ENCODE measurements around the gene N4BP2L2. TPM values are rescaled to one million over a fixed set of nuclear protein-coding genes. Genes with fewer than 3 reads are reported as not detected.

Gene N4BP2L2
- total RNA-seq, 1 experiment from 2014 or later, result 61.4 TPM

DNA sequence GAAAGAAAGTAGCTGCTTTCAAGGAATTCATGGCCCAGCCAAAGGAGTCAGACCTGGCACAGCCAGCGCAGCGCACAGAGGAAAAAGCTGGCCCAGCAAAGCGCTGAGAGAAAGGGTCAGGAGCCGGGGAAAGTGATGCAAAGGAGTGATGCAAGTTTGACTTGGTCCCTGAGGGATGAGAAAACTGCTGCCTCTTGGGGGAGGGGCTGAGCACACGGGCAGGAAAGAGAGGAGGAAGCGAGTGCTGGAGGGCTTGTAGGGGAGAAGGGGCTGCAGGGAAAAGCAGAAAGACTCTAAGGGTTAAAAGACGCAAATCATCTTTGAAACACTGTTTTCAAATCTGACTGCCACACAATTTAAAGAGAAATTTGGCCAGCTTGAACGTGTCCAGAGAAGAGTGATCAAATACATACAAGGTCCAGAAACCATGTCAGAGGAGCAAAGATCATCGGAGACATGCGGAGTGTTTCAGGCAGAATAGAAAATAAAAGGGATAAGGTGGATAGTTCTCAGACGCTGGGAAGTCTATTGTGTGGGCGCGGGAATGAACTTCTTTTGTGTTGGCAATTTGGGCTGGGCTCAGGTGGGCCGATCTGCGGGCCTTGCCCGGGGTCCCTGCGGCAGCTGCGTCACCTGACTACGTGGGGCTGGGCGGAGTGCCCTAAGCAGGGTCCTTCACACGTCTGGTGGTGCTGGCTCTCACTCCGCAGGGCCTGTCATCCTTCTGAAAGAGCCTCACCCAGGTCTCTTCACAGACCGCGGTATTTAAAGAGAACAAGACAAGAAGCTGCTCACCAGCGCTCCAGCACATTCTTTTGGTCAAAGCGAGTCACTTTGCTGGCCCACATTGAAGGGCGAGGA, 128.8 kb downstream of the N4BP2L2 start:
- Histone ChIP-seq H3K4ac (ENCODE audit: low read depth, low read length) (no peak overlapping the region), H2BK12ac (ENCODE audit: insufficient read length, low read depth, low read length) (no peak overlapping the region), H3T11ph (ENCODE audit: low read length) (no peak overlapping the region), H4K5ac (ENCODE audit: insufficient read length, low read depth, low read length) (no peak overlapping the region), H3K4me2 (ENCODE audit: insufficient read depth, insufficient read length, low read length) (peak overlapping the region; percentile 88), H2AFZ (ENCODE audit: low read length) (peak overlapping the region; percentile 45), H3K23me2 (ENCODE audit: insufficient read length, low read depth, low read length, poor library complexity, severe bottlenecking) (peaks cover 5% of the 10 kb centered on the region), H4K91ac (ENCODE audit: insufficient read length, low read depth, low read length) (no peak overlapping the region), H3K4me1 (ENCODE audit: insufficient read depth, low read length) (no peaks in the 10 kb centered on the region; the same call in 1 of the 2 replicates), H3K27ac (ENCODE audit: insufficient read length, low read depth, low read length) (no peak overlapping the region), H3K23ac (ENCODE audit: insufficient read length, low read depth, low read length) (no peak overlapping the region), H4K8ac (replicated peaks; ENCODE audit: insufficient read length, low read depth, low read length) (no peak overlapping the region), H3K79me2 (ENCODE audit: insufficient read depth, low read length) (no peaks in the 10 kb centered on the region), H2BK5ac (ENCODE audit: insufficient read length, low read length) (no peak overlapping the region), H2AK5ac (ENCODE audit: insufficient read length, low read length) (no peak overlapping the region), H2BK120ac (ENCODE audit: low read depth, low read length, poor library complexity, severe bottlenecking) (no peak overlapping the region), H3K14ac (ENCODE audit: insufficient read depth, low read length) (no peak overlapping the region), H4K20me1 (ENCODE audit: control insufficient read depth, insufficient read depth, insufficient read length) (no peaks in the 10 kb centered on the region), H3K9me3 (ENCODE audit: control insufficient read depth, low read depth, low read length) (no peaks in the 10 kb centered on the region), H3K9ac (ENCODE audit: extremely low read depth, insufficient read length, low read length) (no peak overlapping the region), H3K18ac (ENCODE audit: insufficient read length, low read depth, low read length) (peak overlapping the region; percentile 29), H3K79me1 (ENCODE audit: insufficient read depth, low read depth, low read length, poor library complexity, severe bottlenecking) (no peaks in the 10 kb centered on the region), H2BK15ac (ENCODE audit: low read depth, low read length) (no peak overlapping the region), H3K27me3 (ENCODE audit: insufficient read depth, low read length) (no peaks in the 10 kb centered on the region), H3K56ac (ENCODE audit: insufficient read length, low read depth, low read length) (no peak overlapping the region), H2BK20ac (ENCODE audit: low read depth, low read length, poor library complexity, severe bottlenecking) (no peak overlapping the region)
- no peak for TF ChIP-seq CTCF (conservative IDR thresholded peaks at IDR 0.05)
- DNase-seq, result peak; percentile 83
- peak overlapping the region; percentile 66 to 78 for H3K4me3 Mint-ChIP-seq
- peaks cover 17% of the 10 kb centered on the region for H3K27me3 Mint-ChIP-seq (ENCODE audit: low read depth)
- H3K36me3 Mint-ChIP-seq (ENCODE audit: insufficient read depth in 1 of 3, low read depth in 3 of 3), result no peaks in the 10 kb centered on the region
- H3K4me1 Mint-ChIP-seq, result peaks cover 22 to 23% of the 10 kb centered on the region in 2 experiments
- H3K27ac Mint-ChIP-seq, result peak overlapping the region; percentile 4 to 88 (median 6); a peak in 4 of 7 replicates
- no CpG with 5 or more reads among the region's 27 CpGs for WGBS (ENCODE audit: extremely low coverage, insufficient read length, low lambda C conversion rate)
- no peaks in the 10 kb centered on the region for H3K9me3 Mint-ChIP-seq
